Measurements from ENCODE around the gene ST6GALNAC6. TPM values are rescaled to one million over a fixed set of nuclear protein-coding genes. Genes with fewer than 3 reads are reported as not detected.

The ST6GALNAC6 gene
- total RNA-seq, 1 donor: 53.2 TPM

GRCh38 chr9:127866535-127866934 lies 32.9 kb downstream of the ST6GALNAC6 start:
- TF ChIP-seq, protein P1, sequence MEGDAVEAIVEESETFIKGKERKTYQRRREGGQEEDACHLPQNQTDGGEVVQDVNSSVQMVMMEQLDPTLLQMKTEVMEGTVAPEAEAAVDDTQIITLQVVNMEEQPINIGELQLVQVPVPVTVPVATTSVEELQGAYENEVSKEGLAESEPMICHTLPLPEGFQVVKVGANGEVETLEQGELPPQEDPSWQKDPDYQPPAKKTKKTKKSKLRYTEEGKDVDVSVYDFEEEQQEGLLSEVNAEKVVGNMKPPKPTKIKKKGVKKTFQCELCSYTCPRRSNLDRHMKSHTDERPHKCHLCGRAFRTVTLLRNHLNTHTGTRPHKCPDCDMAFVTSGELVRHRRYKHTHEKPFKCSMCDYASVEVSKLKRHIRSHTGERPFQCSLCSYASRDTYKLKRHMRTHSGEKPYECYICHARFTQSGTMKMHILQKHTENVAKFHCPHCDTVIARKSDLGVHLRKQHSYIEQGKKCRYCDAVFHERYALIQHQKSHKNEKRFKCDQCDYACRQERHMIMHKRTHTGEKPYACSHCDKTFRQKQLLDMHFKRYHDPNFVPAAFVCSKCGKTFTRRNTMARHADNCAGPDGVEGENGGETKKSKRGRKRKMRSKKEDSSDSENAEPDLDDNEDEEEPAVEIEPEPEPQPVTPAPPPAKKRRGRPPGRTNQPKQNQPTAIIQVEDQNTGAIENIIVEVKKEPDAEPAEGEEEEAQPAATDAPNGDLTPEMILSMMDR (IDR thresholded peaks at IDR 0.05; ENCODE audit: extremely low read depth, low read depth, low read length): no peak
- H2AFZ ChIP-seq (ENCODE audit: low read length): no peak overlapping the region
- DNase-seq (ENCODE audit: insufficient read length, low spot score, missing footprints): peak; percentile 62
- peaks cover 7% of the 10 kb centered on the region for H3K4me1 ChIP-seq (ENCODE audit: insufficient read depth, low read length)
- H3K36me3 ChIP-seq (ENCODE audit: insufficient read depth, low read length): peaks cover 34% of the 10 kb centered on the region
- no peaks in the 10 kb centered on the region for H3K79me2 ChIP-seq (ENCODE audit: insufficient read depth, low read length)
- H4K20me1 ChIP-seq (ENCODE audit: insufficient read depth, low read length): no peaks in the 10 kb centered on the region
- H3K4me3 ChIP-seq (ENCODE audit: insufficient read depth, low read length): no peak overlapping the region
- H3K4me2 ChIP-seq (ENCODE audit: insufficient read depth, low read length): no peak overlapping the region
- no peak overlapping the region for H3K27ac ChIP-seq (ENCODE audit: low read depth, low read length)
- no peaks in the 10 kb centered on the region for H3K27me3 ChIP-seq (ENCODE audit: insufficient read depth, low read length)
- no peaks in the 10 kb centered on the region for H3K9me3 ChIP-seq (ENCODE audit: low read depth, low read length)

GRCh38 chr9:127865645-127866464 lies 33.5 kb downstream of the ST6GALNAC6 start:
- Histone ChIP-seq H3K9me3 (ENCODE audit: low read depth, low read length) (no peaks in the 10 kb centered on the region), H3K4me1 (ENCODE audit: insufficient read depth, low read length) (no peaks in the 10 kb centered on the region), H3K4me2 (ENCODE audit: insufficient read depth, low read length) (no peak overlapping the region), H3K36me3 (ENCODE audit: insufficient read depth, low read length) (peaks cover 27% of the 10 kb centered on the region), H3K79me2 (ENCODE audit: insufficient read depth, low read length) (no peaks in the 10 kb centered on the region), H3K27ac (ENCODE audit: low read depth, low read length) (no peak overlapping the region), H2AFZ (ENCODE audit: low read length) (no peak overlapping the region), H4K20me1 (ENCODE audit: insufficient read depth, low read length) (no peaks in the 10 kb centered on the region), H3K4me3 (ENCODE audit: insufficient read depth, low read length) (no peak overlapping the region), H3K27me3 (ENCODE audit: insufficient read depth, low read length) (no peaks in the 10 kb centered on the region)
- TF ChIP-seq, protein P1 (IDR thresholded peaks at IDR 0.05; ENCODE audit: extremely low read depth, low read depth, low read length): no peak
- DNase-seq (ENCODE audit: insufficient read length, low spot score, missing footprints): peak; percentile 42

- Histone ChIP-seq H2AFZ (ENCODE audit: low read length) (no peak overlapping the region), H3K79me2 (ENCODE audit: insufficient read depth, low read length) (no peaks in the 10 kb centered on the region), H4K20me1 (ENCODE audit: insufficient read depth, low read length) (no peaks in the 10 kb centered on the region), H3K36me3 (ENCODE audit: insufficient read depth, low read length) (peaks cover 8% of the 10 kb centered on the region), H3K27ac (ENCODE audit: low read depth, low read length) (no peak overlapping the region), H3K9me3 (ENCODE audit: low read depth, low read length) (no peaks in the 10 kb centered on the region), H3K4me3 (ENCODE audit: insufficient read depth, low read length) (no peak overlapping the region), H3K4me1 (ENCODE audit: insufficient read depth, low read length) (peaks cover 6% of the 10 kb centered on the region), H3K4me2 (ENCODE audit: insufficient read depth, low read length) (no peak overlapping the region), H3K27me3 (ENCODE audit: insufficient read depth, low read length) (no peaks in the 10 kb centered on the region)
- no peak for DNase-seq (ENCODE audit: insufficient read length, low spot score, missing footprints)
- TF ChIP-seq, protein P1 (IDR thresholded peaks at IDR 0.05; ENCODE audit: extremely low read depth, low read depth, low read length): no peak
These were observed 36.2 kb downstream of the ST6GALNAC6 start for GRCh38 chr9:127863191-127863621.

Data from osteoblast (primary cell).